ENCODE measurements around the gene PCDHB16.

Gene PCDHB16

DNA sequence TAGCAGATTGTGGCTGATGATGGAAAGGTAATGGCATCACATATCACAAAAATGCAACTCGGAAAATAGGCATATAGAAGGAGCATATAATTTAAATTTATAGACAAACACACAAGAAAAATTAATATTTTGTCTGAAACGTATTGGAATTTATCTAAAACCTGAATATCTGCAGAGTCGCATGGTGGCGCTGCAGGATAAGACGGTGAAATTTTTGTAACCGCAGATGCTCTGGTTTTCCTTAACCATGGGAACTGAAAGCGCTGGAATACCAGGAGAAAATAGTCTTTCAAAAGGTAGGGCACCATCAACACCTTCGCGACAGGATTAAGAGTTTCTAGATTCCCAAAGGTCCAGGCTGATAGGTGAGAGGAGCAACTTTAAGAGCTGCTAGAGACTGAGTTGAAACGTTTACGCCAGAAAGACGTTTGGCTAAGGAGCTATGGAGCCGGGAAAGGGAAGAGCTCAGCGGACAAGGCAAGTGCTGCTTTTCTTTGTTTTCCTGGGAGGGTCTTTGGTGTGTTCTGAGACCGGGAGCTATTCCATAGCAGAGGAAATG, 52.0 kb downstream of the PCDHB16 start:
- DNase-seq = no peak
